HFFc6 (cell line): ENCODE data around the gene MBOAT2. TPM values are rescaled to one million over a fixed set of nuclear protein-coding genes. Genes with fewer than 3 reads are reported as not detected.
"Not testable (repeated sequence)": the region's sequence is repeated elsewhere in the genome, so short reads cannot be mapped to it uniquely, and the experiment has no call there.

Experiments
- DNase-seq: peaks from one replicate; pipeline ENCODE4 v3.0.0-alpha.2; 2018
- H3K27ac Mint-ChIP-seq: 2 replicates; pipeline ENCODE4 v1.8.0; 2020; ENCODE audit warnings: mild to moderate bottlenecking, mixed read lengths
- H3K27me3 Mint-ChIP-seq: 2 replicates; pipeline ENCODE4 v1.8.0; 2021; ENCODE audit warnings: mild to moderate bottlenecking, moderate library complexity, mixed read lengths; ENCODE audit not compliant: insufficient read depth
- H3K36me3 Mint-ChIP-seq: 2 replicates; pipeline ENCODE4 v1.8.0; 2021; ENCODE audit warnings: low read depth, mixed read lengths
- H3K4me1 Mint-ChIP-seq: 2 replicates; pipeline ENCODE4 v1.8.0; 2020; ENCODE audit warnings: low read depth, mixed read lengths
- H3K4me3 Mint-ChIP-seq: 2 replicates; pipeline ENCODE4 v1.8.0; 2020; ENCODE audit warnings: mild to moderate bottlenecking, moderate library complexity, mixed read lengths
- H3K9me3 Mint-ChIP-seq: 2 replicates; pipeline ENCODE4 v1.8.0; 2020; ENCODE audit warnings: mild to moderate bottlenecking, mixed read lengths
- CTCF ChIP-seq: fragments of 200-600 bp; sonication (generic); IDR thresholded peaks from 2 replicates; pipeline ENCODE4 v1.5.0; 2021; ENCODE audit warnings: antibody characterized with exemption, mild to moderate bottlenecking
- total RNA-seq, 6 experiments: library from RNA; stranded (reverse); fragmentation: NEBNext Ultra II Directional; extraction: Animal tissue kit (Norgen Biotek cat#: 25700); gene quantifications; 2 replicates in 1 of 6; 3 replicates in 5 of 6; pipeline ENCODE4 v1.2.3, GENCODE V29; 2021

MBOAT2 gene
- total RNA-seq, 6 experiments from 2014 or later = 49.8 to 66.2 (median 55.7) TPM

GRCh38 chr2:8980096-8980495 lies 23.4 kb downstream of the MBOAT2 start:
- H3K9me3 Mint-ChIP-seq = no peaks in the 10 kb centered on the region
- H3K4me3 Mint-ChIP-seq = no peak overlapping the region
- no peaks in the 10 kb centered on the region for H3K27me3 Mint-ChIP-seq
- no peak for TF ChIP-seq CTCF
- no peak for DNase-seq
- H3K36me3 Mint-ChIP-seq = no peaks in the 10 kb centered on the region
- H3K27ac Mint-ChIP-seq = no peak overlapping the region
- peaks cover 39% of the 10 kb centered on the region for H3K4me1 Mint-ChIP-seq

GRCh38 chr2:8977758-8978157 lies 25.7 kb downstream of the MBOAT2 start:
- Mint-ChIP-seq H3K4me3 (no peak overlapping the region), H3K36me3 (no peaks in the 10 kb centered on the region), H3K27ac (no peak overlapping the region), H3K4me1 (peaks cover 16% of the 10 kb centered on the region), H3K9me3 (no peaks in the 10 kb centered on the region), H3K27me3 (no peaks in the 10 kb centered on the region)
- DNase-seq = no peak
- TF ChIP-seq CTCF = no peak

- Mint-ChIP-seq H3K27ac (no peak overlapping the region), H3K4me3 (no peak overlapping the region), H3K4me1 (peaks cover 10% of the 10 kb centered on the region), H3K27me3 (no peaks in the 10 kb centered on the region), H3K36me3 (no peaks in the 10 kb centered on the region), H3K9me3 (no peaks in the 10 kb centered on the region)
- DNase-seq = no peak
- TF ChIP-seq CTCF = no peak
Observed at GRCh38 chr2:8976442-8977259, 26.8 kb downstream of the MBOAT2 start.

- no peak for DNase-seq
- no peak for TF ChIP-seq CTCF
- no peak overlapping the region for H3K27ac Mint-ChIP-seq
- no peak overlapping the region for H3K4me3 Mint-ChIP-seq
- H3K9me3 Mint-ChIP-seq = peaks cover 4% of the 10 kb centered on the region; the same call in 1 of the 2 replicates
- H3K36me3 Mint-ChIP-seq = peaks cover 8% of the 10 kb centered on the region
- H3K4me1 Mint-ChIP-seq = 0 out of 2 replicates have a peak, but pooled peaks cover 6% of the 10 kb centered on the region
- no peaks in the 10 kb centered on the region for H3K27me3 Mint-ChIP-seq
Observed at GRCh38 chr2:8974016-8974415, 29.5 kb downstream of the MBOAT2 start.

- H3K9me3 Mint-ChIP-seq, H3K27ac Mint-ChIP-seq, DNase-seq, H3K4me1 Mint-ChIP-seq, H3K4me3 Mint-ChIP-seq, H3K27me3 Mint-ChIP-seq: not testable (repeated sequence)
- H3K36me3 Mint-ChIP-seq = peaks cover 15% of the 10 kb centered on the region
Observed at GRCh38 chr2:8973017-8973416, 30.5 kb downstream of the MBOAT2 start.

GRCh38 chr2:8972535-8972934 lies 30.9 kb downstream of the MBOAT2 start:
- H3K9me3 Mint-ChIP-seq, H3K4me1 Mint-ChIP-seq, H3K27ac Mint-ChIP-seq, H3K27me3 Mint-ChIP-seq, DNase-seq, H3K4me3 Mint-ChIP-seq: not testable (repeated sequence)
- peaks cover 15% of the 10 kb centered on the region for H3K36me3 Mint-ChIP-seq

- Mint-ChIP-seq H3K36me3 (peaks cover 15% of the 10 kb centered on the region), H3K4me1 (peaks cover 23% of the 10 kb centered on the region)
- not testable (repeated sequence) for H3K27ac Mint-ChIP-seq, H3K4me3 Mint-ChIP-seq, H3K27me3 Mint-ChIP-seq, H3K9me3 Mint-ChIP-seq, DNase-seq
Observed at GRCh38 chr2:8969348-8969747, 34.1 kb downstream of the MBOAT2 start.
